Measurements from ENCODE around the gene COL19A1.
"Not testable (repeated sequence)": the region's sequence is repeated elsewhere in the genome, so short reads cannot be mapped to it uniquely, and the experiment has no call there.

Gene COL19A1

DNA sequence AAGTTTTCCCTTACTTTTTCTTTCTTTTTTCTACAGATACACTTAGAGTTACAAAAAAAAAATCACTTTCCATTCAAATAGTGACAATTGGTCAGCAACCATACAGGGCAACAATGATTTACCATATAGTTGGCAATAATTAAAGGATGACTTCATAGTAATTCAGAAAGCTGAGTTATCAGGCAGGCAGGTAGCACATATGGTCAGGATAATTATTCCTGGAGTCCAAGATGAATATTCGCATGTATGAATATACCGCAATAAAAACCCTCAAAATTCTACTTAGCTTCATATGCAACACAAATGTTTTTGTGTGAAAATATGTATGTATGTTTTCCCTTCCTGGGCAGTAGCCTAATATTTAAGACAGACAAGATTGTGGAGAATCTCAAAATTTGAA lies 34.5 kb downstream of the COL19A1 start:
- DNase-seq (ENCODE audit: low spot score), result no peak

DNA sequence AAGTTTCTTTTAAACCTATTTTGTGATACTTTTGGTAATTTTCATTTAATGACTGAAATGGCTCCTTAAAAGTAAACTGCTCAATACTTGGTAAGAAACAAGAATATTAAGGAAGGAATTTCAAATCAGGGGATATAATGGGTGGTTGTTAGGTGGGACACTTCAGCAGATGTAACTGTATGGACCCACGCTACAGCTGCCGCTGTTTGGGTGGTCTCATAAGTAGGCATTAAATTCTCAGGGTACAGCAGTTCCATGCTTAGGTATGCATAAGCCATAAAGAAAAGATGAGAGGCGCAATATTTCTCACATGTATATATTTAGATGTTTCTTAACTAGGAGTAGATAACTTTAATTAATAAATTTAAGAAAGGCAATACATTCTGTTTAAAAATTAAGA lies 35.0 kb downstream of the COL19A1 start:
- no peak for DNase-seq (ENCODE audit: low spot score)

- no peak for DNase-seq (ENCODE audit: low spot score)
Observed at GRCh38 chr6:69907981-69908498, 41.7 kb downstream of the COL19A1 start.

- DNase-seq (ENCODE audit: low spot score), result no peak
Observed at GRCh38 chr6:69913361-69913760, 47.0 kb downstream of the COL19A1 start.

- DNase-seq (ENCODE audit: low spot score), result no peak
Observed at GRCh38 chr6:69914015-69914485, 47.7 kb downstream of the COL19A1 start.

GRCh38 chr6:69915346-69915745 lies 49.0 kb downstream of the COL19A1 start:
- DNase-seq (ENCODE audit: low spot score), result no peak

DNA sequence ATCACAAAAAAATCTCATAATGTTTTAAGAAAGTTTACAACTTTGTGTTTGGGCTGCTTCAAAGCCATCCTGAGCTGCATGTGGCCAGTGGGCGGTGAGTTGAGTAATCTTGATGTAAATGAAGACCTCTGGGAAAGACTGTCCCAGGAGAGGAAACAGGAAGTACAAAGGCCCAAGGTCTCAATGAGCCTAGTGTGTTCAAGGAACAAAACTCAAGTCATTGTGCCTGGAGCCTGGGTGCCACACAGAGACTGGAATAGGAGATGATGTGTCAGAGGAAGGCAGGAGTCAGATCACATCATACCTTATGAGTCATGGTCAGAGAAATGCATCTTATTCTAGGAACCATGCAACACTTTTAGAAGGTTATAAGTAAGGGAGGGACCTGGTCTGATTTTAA lies 51.5 kb downstream of the COL19A1 start:
- DNase-seq (ENCODE audit: low spot score), result no peak

DNA sequence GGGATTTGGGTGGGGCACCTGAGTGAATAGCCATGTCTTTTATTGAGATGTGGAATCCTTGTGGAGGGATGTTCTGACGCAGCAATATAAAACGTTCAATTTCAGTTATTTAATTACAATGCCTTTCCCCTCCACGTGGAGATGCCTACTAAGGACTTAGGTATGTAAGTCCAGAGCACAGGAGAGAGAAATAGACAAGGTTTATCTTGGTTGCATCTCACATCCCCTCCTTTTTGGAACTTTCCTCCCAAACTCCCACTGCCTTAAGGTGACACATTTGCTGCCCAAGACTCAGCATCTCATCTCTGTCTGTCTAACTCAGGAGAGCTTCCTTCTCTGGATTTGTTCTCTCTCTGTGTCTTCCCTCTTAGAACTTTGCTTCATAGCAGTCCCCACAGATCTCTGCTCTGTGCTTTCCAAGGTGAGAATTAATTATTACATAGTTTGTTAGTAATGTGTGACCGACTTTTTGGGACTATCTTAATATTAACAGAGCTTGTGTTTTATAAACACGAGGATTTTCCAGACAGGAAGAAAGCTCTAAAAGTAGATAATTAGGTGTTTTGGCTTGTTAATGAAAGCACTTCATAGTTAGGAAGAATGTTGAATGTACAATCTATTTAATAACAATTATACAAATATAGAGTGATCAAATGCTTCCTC lies 52.6 kb downstream of the COL19A1 start:
- no peak for DNase-seq (ENCODE audit: low spot score)

GRCh38 chr6:69921066-69921465 lies 54.7 kb downstream of the COL19A1 start:
- DNase-seq (ENCODE audit: low spot score), result not testable (repeated sequence)

DNA sequence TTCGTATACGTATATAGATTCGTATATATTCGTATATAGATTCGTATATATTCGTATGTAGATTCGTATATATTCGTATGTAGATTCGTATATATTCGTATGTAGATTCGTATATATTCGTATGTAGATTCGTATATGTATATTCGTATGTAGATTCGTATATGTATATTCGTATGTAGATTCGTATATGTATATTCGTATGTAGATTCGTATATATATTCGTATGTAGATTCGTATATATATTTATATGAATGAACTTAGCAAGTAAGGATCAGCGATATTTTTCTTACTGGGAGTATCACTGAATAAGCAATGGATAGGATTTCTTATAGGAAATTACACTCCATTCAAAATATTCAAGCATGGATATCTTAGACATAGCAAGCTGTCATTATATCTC lies 55.3 kb downstream of the COL19A1 start:
- DNase-seq (ENCODE audit: low spot score), result not testable (repeated sequence)

DNA sequence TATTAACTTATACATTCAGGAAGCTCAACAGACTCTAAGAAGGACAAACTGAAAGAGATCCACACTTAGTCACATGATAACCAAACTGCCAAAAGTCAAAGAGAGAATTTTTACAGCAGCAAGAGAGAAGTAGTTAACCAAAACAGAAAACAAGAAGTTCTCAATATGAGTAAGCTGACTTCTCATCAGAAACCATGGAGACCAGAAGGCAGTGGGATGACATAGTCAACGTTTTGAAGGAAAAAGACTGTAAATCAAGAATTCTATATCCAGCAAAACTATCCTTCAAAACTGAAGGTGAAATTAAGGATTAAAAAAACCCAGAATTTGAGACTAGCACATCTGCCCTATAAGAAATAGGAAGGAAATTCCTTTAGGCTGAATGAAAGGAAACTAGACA lies 60.4 kb downstream of the COL19A1 start:
- DNase-seq (ENCODE audit: low spot score), result no peak

- no peak for DNase-seq (ENCODE audit: low spot score)
Observed at GRCh38 chr6:69933239-69933638, 66.9 kb downstream of the COL19A1 start.

DNA sequence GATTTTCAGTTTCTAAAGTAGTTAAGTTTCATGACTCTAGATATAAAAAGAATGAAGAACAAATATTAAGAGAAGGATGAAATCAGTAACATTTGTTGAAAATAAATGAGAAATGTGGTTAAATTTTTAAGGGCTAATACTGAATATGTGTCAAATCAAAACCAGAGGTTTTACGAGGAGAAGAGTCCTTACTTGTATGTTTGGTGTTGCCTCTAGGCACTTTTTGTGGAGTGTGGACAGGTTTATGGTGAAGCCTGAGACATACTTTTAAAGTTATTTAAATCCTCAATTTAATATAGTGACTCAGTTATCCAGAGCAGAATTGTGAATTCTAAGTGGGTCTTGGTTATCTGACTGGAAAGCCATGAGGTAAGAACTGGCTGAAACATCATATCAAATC lies 68.7 kb downstream of the COL19A1 start:
- DNase-seq (ENCODE audit: low spot score), result no peak

GRCh38 chr6:69936674-69937363 lies 70.5 kb downstream of the COL19A1 start:
- no peak for DNase-seq (ENCODE audit: low spot score)

GRCh38 chr6:69937402-69938136 lies 71.2 kb downstream of the COL19A1 start:
- DNase-seq (ENCODE audit: low spot score), result no peak

GRCh38 chr6:69942485-69942884 lies 76.1 kb downstream of the COL19A1 start:
- no peak for DNase-seq (ENCODE audit: low spot score)

- no peak for DNase-seq (ENCODE audit: low spot score)
Observed at GRCh38 chr6:69945192-69945591, 78.8 kb downstream of the COL19A1 start.

- DNase-seq (ENCODE audit: low spot score), result no peak
Observed at GRCh38 chr6:69948479-69949114, 82.2 kb downstream of the COL19A1 start.

DNA sequence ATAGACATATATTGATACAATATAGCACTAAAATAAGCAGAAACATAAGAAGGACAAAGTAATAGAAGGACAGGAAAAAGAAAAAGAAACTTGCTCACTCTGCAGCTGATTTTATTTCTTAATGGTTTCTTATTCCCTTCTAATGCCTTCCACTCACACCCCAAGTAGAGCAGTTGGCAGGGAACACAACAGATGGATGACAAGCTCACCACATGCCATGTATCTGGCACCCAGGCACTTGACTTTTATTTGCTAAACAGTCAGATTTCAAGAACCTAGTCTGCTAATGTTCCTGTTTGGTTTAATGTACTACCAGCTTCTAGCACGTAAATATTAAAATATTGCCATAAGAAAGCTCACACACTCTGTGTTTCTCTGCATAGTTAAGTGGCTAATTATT lies 87.1 kb downstream of the COL19A1 start:
- no peak for DNase-seq (ENCODE audit: low spot score)

DNA sequence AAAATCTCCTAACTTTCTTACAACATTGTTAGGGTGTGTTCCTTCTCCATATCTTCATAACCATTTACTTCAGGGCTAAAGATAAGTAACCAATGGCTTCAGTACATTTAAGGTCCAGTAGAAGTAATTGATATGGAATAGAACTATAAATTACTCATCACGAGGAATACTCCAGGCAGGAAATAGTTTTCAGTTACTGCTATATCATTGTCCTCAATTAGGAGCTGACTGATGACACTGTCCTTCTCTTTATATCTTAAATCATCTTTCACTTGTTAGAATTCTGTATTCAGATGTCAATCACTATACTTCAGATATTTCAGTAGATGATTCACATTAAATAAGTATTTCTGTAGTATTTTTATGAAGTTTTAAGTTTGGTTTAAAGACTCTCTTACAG lies 88.4 kb downstream of the COL19A1 start:
- DNase-seq (ENCODE audit: low spot score), result no peak

- no peak for DNase-seq (ENCODE audit: low spot score)
Observed at GRCh38 chr6:69957985-69958559, 91.7 kb downstream of the COL19A1 start.

GRCh38 chr6:69958978-69959377 lies 92.6 kb downstream of the COL19A1 start:
- DNase-seq (ENCODE audit: low spot score), result no peak
